ENCODE results near the gene SEL1L. TPM values are rescaled to one million over a fixed set of nuclear protein-coding genes. Genes with fewer than 3 reads are reported as not detected.
"Not testable (repeated sequence)": the region's sequence is repeated elsewhere in the genome, so short reads cannot be mapped to it uniquely, and the experiment has no call there.

The SEL1L gene
- total RNA-seq, 1 donor from 2014 or later, result 28.0 TPM

DNA sequence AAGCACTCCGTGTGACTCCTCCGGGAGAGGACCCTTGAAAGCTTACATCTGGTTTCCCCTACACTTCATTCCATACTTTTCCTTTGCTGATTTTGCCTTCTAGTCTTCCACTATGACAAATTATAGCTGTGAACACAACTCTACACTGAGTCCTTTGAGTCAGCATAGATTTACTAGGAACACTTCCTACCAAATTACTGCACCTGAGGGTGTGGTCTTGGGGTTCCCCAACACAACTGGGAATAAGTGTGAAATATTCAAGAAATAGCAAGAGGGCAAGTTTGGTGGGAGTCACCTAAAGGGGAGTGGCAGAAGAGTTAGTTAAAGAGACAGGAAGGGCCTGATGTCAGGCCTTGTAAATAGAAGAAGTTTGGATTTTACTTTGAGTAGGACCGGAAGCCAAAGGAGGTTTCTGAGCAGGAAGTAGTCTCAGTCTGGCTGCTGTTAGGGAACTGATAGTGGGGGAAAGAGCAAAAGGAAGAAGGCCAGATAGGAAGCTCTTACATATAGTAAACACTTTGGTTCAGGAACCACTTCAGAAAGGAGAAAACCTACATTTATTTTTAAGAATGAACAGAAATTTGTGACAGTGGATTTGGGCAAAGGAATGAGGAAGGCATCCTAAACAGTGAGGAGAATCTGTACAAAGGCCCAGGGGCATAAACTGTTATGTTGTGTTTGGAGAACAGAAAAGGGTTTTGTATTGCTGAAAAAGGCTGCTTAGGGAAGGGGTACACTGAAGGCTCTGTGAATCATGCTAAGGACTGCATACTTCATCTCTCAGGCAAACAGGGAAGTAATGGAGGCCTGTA, 14.2 kb downstream of the SEL1L start:
- Mint-ChIP-seq H3K4me1 (peaks cover 7% of the 10 kb centered on the region), H3K36me3 (peaks cover 14% of the 10 kb centered on the region)

DNA sequence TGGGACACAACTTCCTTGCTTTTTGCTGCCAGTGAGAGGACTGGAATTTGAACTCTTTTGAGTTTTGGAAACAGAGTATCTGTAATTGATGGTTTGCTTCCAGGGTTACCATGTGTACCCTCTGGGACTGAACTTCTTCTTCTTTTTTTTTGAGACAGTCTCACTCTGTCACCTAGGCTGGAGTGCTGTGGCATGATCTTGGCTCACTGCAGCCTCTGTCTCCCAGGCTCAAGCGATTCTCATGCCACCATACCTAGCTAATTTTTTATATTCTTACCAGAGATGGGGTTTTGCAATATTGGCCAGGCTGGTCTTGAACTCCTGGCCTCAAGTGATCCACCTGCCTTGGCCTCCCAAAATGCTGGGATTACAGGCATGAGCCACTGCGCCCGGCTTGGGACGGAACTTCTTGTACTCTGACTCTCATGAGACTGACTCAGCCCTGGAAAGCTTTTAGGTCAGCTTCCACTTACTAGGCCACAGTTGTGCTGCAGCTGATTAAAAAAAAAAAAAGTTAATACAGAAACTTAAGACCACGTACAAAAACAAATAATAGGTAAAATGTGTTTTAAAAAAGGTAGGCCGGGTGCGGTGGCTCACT, 15.8 kb downstream of the SEL1L start:
- Histone ChIP-seq H3K27ac (no peak overlapping the region), H3K4me2 (no peak overlapping the region), H3K79me2 (ENCODE audit: low read depth) (no peaks in the 10 kb centered on the region), H3K27me3 (no peaks in the 10 kb centered on the region), H3K9me3 (ENCODE audit: low read depth) (no peaks in the 10 kb centered on the region), H3K4me1 (peaks cover 9% of the 10 kb centered on the region), H3F3A (ENCODE audit: low read depth) (no peaks in the 10 kb centered on the region), H3K36me3 (no peaks in the 10 kb centered on the region), H2AFZ (replicated peaks) (no peak overlapping the region), H3K4me3 (no peak overlapping the region), H3K9ac (no peak overlapping the region), H4K20me1 (ENCODE audit: low read depth) (no peaks in the 10 kb centered on the region)
- no peak for TF ChIP-seq CTCF (IDR thresholded peaks at IDR 0.05)
- no peak for TF ChIP-seq EZH2phosphoT487 (IDR thresholded peaks at IDR 0.05)
- TF ChIP-seq EZH2 (IDR thresholded peaks at IDR 0.05), result no peak
- H3K27ac Mint-ChIP-seq, result no peak overlapping the region
- H3K9me3 Mint-ChIP-seq, result peaks cover 2% of the 10 kb centered on the region
- peaks cover 24% of the 10 kb centered on the region for H3K36me3 Mint-ChIP-seq
- H3K4me3 Mint-ChIP-seq, result no peak overlapping the region
- DNase-seq (ENCODE audit: low spot score), result no peak
- peaks cover 3% of the 10 kb centered on the region for H3K4me1 Mint-ChIP-seq
- H3K27me3 Mint-ChIP-seq (ENCODE audit: insufficient read depth, low read depth), result no peaks in the 10 kb centered on the region

More for the DNA sequence above, 14.2 kb downstream of the SEL1L start:
- Histone ChIP-seq H3K36me3 (no peaks in the 10 kb centered on the region), H3K4me3 (no peak overlapping the region), H3K27ac (no peak overlapping the region), H3K9ac (no peak overlapping the region), H2AFZ (replicated peaks) (no peak overlapping the region), H3K79me2 (ENCODE audit: low read depth) (no peaks in the 10 kb centered on the region), H3K9me3 (ENCODE audit: low read depth) (no peaks in the 10 kb centered on the region), H4K20me1 (ENCODE audit: low read depth) (no peaks in the 10 kb centered on the region), H3K4me2 (no peak overlapping the region), H3K4me1 (peaks cover 9% of the 10 kb centered on the region), H3K27me3 (no peaks in the 10 kb centered on the region), H3F3A (ENCODE audit: low read depth) (no peaks in the 10 kb centered on the region)
- DNase-seq (ENCODE audit: low spot score), result no peak
- Mint-ChIP-seq H3K4me3 (no peak overlapping the region), H3K27ac (no peak overlapping the region), H3K27me3 (ENCODE audit: insufficient read depth, low read depth) (no peaks in the 10 kb centered on the region), H3K9me3 (no peaks in the 10 kb centered on the region)
- TF ChIP-seq EZH2 (IDR thresholded peaks at IDR 0.05) (no peak), EZH2phosphoT487 (IDR thresholded peaks at IDR 0.05) (no peak), CTCF (IDR thresholded peaks at IDR 0.05) (no peak)

DNA sequence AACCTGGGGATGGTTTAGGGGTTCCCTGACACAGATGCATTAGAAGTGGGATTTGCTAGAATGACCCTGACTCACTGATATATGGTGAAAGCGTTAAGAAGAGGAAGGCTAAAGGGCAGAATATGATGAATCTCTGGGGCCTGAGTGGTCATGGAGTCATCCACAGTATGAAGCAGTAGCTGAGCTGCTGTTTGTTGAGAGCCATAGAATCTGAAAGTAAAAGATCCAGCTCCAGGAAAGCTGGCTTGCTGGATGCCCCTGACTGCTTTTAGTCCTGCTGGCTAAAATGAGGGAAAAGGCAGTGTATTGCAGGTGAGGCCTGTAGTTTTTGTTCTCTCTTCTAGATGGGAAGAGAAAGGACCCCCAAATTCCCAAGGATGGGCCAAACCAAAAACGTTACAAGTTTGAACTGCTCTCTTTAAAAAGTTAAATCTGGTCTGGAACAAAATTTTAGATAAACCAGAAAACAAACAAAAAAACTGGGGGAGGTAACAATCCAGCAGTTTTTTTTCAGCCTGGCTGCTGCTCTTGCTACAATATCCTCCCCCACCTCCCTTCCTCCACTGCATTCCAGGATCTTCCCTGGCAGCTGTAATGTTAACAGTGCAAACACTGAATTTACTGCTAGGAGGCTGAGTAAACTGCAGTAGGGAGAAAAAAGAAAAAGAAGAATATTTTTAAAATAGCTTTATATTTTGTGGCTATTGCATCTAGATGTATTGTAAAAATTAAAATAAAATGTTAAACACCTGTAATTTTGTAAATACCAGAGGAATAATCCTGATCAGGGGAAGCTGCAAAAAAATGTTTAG, 16.5 kb downstream of the SEL1L start:
- Histone ChIP-seq H3K79me2 (ENCODE audit: low read depth) (no peaks in the 10 kb centered on the region), H4K20me1 (ENCODE audit: low read depth) (no peaks in the 10 kb centered on the region), H3K27me3 (no peaks in the 10 kb centered on the region), H3K4me3 (no peak overlapping the region), H3K9ac (no peak overlapping the region), H3K9me3 (ENCODE audit: low read depth) (no peaks in the 10 kb centered on the region), H2AFZ (replicated peaks) (no peak overlapping the region), H3K4me1 (peaks cover 9% of the 10 kb centered on the region), H3F3A (ENCODE audit: low read depth) (no peaks in the 10 kb centered on the region), H3K36me3 (no peaks in the 10 kb centered on the region), H3K4me2 (no peak overlapping the region), H3K27ac (peak overlapping the region; percentile 30)
- H3K4me3 Mint-ChIP-seq, result no peak overlapping the region
- peaks cover 23% of the 10 kb centered on the region for H3K36me3 Mint-ChIP-seq
- TF ChIP-seq CTCF (IDR thresholded peaks at IDR 0.05) (no peak), EZH2 (IDR thresholded peaks at IDR 0.05) (no peak), EZH2phosphoT487 (IDR thresholded peaks at IDR 0.05) (no peak)
- peaks cover 2% of the 10 kb centered on the region for H3K9me3 Mint-ChIP-seq
- H3K27ac Mint-ChIP-seq, result no peak overlapping the region
- peak; percentile 32 for DNase-seq (ENCODE audit: low spot score)
- H3K27me3 Mint-ChIP-seq (ENCODE audit: insufficient read depth, low read depth), result no peaks in the 10 kb centered on the region
- no peaks in the 10 kb centered on the region for H3K4me1 Mint-ChIP-seq

DNA sequence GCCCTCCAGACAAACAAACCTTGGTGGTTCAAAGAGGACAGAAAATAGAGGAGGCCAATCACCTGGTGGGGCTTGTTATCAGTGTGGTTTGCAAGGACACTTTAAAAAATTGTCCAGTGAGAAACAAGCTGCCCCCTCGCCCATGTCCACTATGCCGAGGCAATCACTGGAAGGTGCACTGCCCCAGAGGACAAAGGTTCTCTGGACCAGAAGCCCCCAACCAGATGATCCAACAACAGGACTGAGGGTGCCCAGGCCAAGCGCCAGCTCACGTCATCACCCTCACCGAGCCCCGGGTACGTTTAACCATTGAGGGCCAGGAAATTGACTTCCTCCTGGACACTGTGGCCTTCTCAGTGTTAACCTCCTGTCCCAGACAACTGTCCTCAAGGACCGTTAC, 17.7 kb downstream of the SEL1L start:
- not testable (repeated sequence) for H3K27ac ChIP-seq; H3K9me3 ChIP-seq (ENCODE audit: low read depth); H3K27me3 ChIP-seq; H3K4me3 ChIP-seq; H3F3A ChIP-seq (ENCODE audit: low read depth); H3K9ac ChIP-seq; H4K20me1 ChIP-seq (ENCODE audit: low read depth); DNase-seq (ENCODE audit: low spot score); H3K79me2 ChIP-seq (ENCODE audit: low read depth); H2AFZ ChIP-seq (replicated peaks); H3K4me3 Mint-ChIP-seq; H3K27ac Mint-ChIP-seq; H3K4me2 ChIP-seq; H3K9me3 Mint-ChIP-seq; H3K27me3 Mint-ChIP-seq (ENCODE audit: insufficient read depth, low read depth); H3K36me3 ChIP-seq
- H3K4me1 Mint-ChIP-seq, result peaks cover 10% of the 10 kb centered on the region
- H3K36me3 Mint-ChIP-seq, result peaks cover 23% of the 10 kb centered on the region
- peaks cover 19% of the 10 kb centered on the region for H3K4me1 ChIP-seq

DNA sequence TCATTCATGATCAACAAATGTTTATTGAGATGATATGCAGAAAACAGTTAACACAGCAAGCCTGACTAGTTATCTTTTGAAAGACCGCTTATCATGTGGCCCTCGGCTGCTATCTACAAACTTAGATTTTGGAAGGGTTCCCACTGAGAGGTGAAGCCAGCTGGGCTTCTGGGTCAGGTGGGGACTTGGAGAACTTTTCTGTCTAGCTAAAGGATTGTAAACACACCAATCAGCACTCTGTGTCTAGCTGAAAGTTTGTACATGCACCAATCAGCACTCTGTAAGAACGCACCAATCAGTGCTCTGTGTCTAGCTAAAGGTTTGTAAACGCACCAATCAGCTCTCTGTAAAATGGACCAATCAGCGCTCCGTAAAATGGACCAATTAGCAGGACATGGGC, 20.8 kb downstream of the SEL1L start:
- not testable (repeated sequence) for H3K9me3 ChIP-seq (ENCODE audit: low read depth); H3K4me2 ChIP-seq; H3K4me3 ChIP-seq; H3K9me3 Mint-ChIP-seq; H4K20me1 ChIP-seq (ENCODE audit: low read depth); H2AFZ ChIP-seq (replicated peaks); H3K36me3 ChIP-seq; H3F3A ChIP-seq (ENCODE audit: low read depth); H3K27ac Mint-ChIP-seq; H3K27me3 ChIP-seq; H3K27ac ChIP-seq; H3K79me2 ChIP-seq (ENCODE audit: low read depth); H3K4me3 Mint-ChIP-seq; H3K27me3 Mint-ChIP-seq (ENCODE audit: insufficient read depth, low read depth); H3K9ac ChIP-seq; DNase-seq (ENCODE audit: low spot score)
- H3K36me3 Mint-ChIP-seq, result peaks cover 23% of the 10 kb centered on the region
- peaks cover 19% of the 10 kb centered on the region for H3K4me1 ChIP-seq
- H3K4me1 Mint-ChIP-seq, result peaks cover 19% of the 10 kb centered on the region

All from neural progenitor cell (in vitro differentiated cells).